ENCODE measurements around the gene ELMO3. TPM values are rescaled to one million over a fixed set of nuclear protein-coding genes. Genes with fewer than 3 reads are reported as not detected.

ELMO3 gene
- 10 to 100 TPM; 30.1 to 35.9 (median 32.9) TPM for total RNA-seq

- 34 to 52% methylated on average over 3 to 15 of the region's 61 CpGs for WGBS, 2 donors
- Histone ChIP-seq H3K4me3 (peak within 1 kb of the TSS; percentile 58 to 70 (median 63)), H3K36me3 (peaks cover 61 to 84% (median 67%) of the 10 kb centered on the region in 3 donors), H3K4me1 (peaks cover 11 to 56% (median 15%) of the 10 kb centered on the region in 3 donors), H3K27me3 (no peaks in the 10 kb centered on the region), H3K9me3 (no peaks in the 10 kb centered on the region), H3K27ac (peak within 1 kb of the TSS; percentile 82 to 93 (median 86))
- peak in 2 of 4 donors; percentile 38 to 54 for TF ChIP-seq POLR2A (IDR thresholded peaks at IDR 0.05)
- TF ChIP-seq CTCF (IDR thresholded peaks at IDR 0.05): peak; percentile 18 to 69 (median 48)
- intact Hi-C loops (cut with DNase I): no loop called here
- no peak for DNase-seq
These were observed at the start of gene ELMO3 for GRCh38 chr16:67199011-67199807. Gene ELMO3 (plus strand): TSS chr16:67199131. CDS start chr16:67199327, 196 bp downstream.

GRCh38 chr16:67149276-67150046, 49.5 kb upstream of the ELMO3 start:
- no peaks in the 10 kb centered on the region for H3K9me3 ChIP-seq
- WGBS, 2 donors: 76 to 87% methylated on average over 42 to 45 of the region's 77 CpGs
- H3K4me1 ChIP-seq: peaks cover 8 to 59% (median 24%) of the 10 kb centered on the region in 3 donors
- peak overlapping the region in 3 of 4 donors; percentile 62 to 81 (median 77) for H3K4me3 ChIP-seq
- DNase-seq: no peak
- TF ChIP-seq CTCF (IDR thresholded peaks at IDR 0.05) (no peak), POLR2A (IDR thresholded peaks at IDR 0.05) (no peak)
- H3K36me3 ChIP-seq: peaks cover 11 to 54% (median 19%) of the 10 kb centered on the region in 3 donors
- peak overlapping the region in 2 of 4 donors; percentile 84 to 92 for H3K27ac ChIP-seq
- intact Hi-C loops (cut with DNase I): loop anchor here (10.0 kb wide), 1 partner anchor 135 kb away; no protein-coding TSS in a partner anchor
- no peaks in the 10 kb centered on the region for H3K27me3 ChIP-seq

GRCh38 chr16:67150047-67150832, 48.7 kb upstream of the ELMO3 start:
- DNase-seq: no peak
- TF ChIP-seq POLR2A (IDR thresholded peaks at IDR 0.05) (no peak), CTCF (IDR thresholded peaks at IDR 0.05) (peak in 2 of 6 experiments; percentile 10 to 11)
- 4% methylated on average over 19 of the region's 94 CpGs; no CpG with 5 or more reads in 1 of the 2 donors for whole genome bisulfite sequencing, 2 donors
- H3K27me3 ChIP-seq: no peaks in the 10 kb centered on the region
- peaks cover 15 to 67% (median 28%) of the 10 kb centered on the region in 3 donors for H3K4me1 ChIP-seq
- H3K9me3 ChIP-seq: no peaks in the 10 kb centered on the region
- peak overlapping the region; percentile 83 to 92 (median 86) for H3K27ac ChIP-seq
- intact Hi-C loops (cut with DNase I): loop anchor here (10.0 kb wide), 1 partner anchor 135 kb away; no protein-coding TSS in a partner anchor
- H3K36me3 ChIP-seq: peaks cover 3 to 46% (median 13%) of the 10 kb centered on the region in 3 donors
- peak overlapping the region; percentile 55 to 81 (median 70) for H3K4me3 ChIP-seq

- WGBS, 2 donors: no CpG with 5 or more reads among the region's 34 CpGs
- peak in 1 of 4 donors; percentile 34 for TF ChIP-seq POLR2A (IDR thresholded peaks at IDR 0.05)
- no peak for TF ChIP-seq CTCF (IDR thresholded peaks at IDR 0.05)
These were observed 48.0 kb upstream of the ELMO3 start, which contains the start of gene B3GNT9 for GRCh38 chr16:67150833-67151396. Gene B3GNT9 (minus strand): TSS chr16:67150998. CDS start chr16:67150485, 513 bp downstream.

More at GRCh38 chr16:67150833-67151396, 48.0 kb upstream of the ELMO3 start, which contains the start of gene B3GNT9:
- Histone ChIP-seq H3K4me3 (peak within 1 kb of the TSS; percentile 55 to 81 (median 70)), H3K4me1 (peaks cover 20 to 73% (median 33%) of the 10 kb centered on the region in 3 donors), H3K27ac (peak within 1 kb of the TSS; percentile 83 to 92 (median 86)), H3K36me3 (peaks cover 0 to 39% (median 7%) of the 10 kb centered on the region in 3 donors), H3K27me3 (no peaks in the 10 kb centered on the region), H3K9me3 (no peaks in the 10 kb centered on the region)
- DNase-seq: no peak
- intact Hi-C loops (cut with DNase I): loop anchor here (10.0 kb wide), 1 partner anchor 136 kb away; no protein-coding TSS in a partner anchor

Measured in esophagus squamous epithelium (tissue), 5 donors.